HCT116 (cell line): Measurements from ENCODE around the gene ATG2B. TPM values are rescaled to one million over a fixed set of nuclear protein-coding genes. Genes with fewer than 3 reads are reported as not detected.

ENCODE experiments used
- ATAC-seq: fragments of 200-7000 bp; cut with Tn5 transposase; 2 replicates; pipeline ENCODE4 v1.9.1; 2020; ENCODE audit warnings: mild to moderate bottlenecking, moderate library complexity
- BruUV-seq: library from RNA; stranded (reverse); fragments of 400-500 nt; replicated peaks from 2 replicates; lab custom pipeline; 2021; lab: Mats Ljungman, UMichigan
- CTCF ChIA-PET: fragments of 300-600 bp; sonication (Branson Sonifier 250); formaldehyde crosslinking; loops from one replicate; lab custom pipeline; 2021; ENCODE audit warnings: antibody characterized with exemption; lab: Charles Lee
- POLR2A ChIA-PET: fragments of 300-600, 350-600 bp; sonication (Branson Sonifier 250); formaldehyde crosslinking; loops from one replicate; lab custom pipeline; 2021; ENCODE audit warnings: antibody characterized with exemption; lab: Charles Lee
- RAD21 ChIA-PET, 2 experiments: fragments of 300-600 bp; sonication (Branson Sonifier 250); formaldehyde crosslinking; loops; one replicate each; lab custom pipeline; 2023; ENCODE audit warnings: low total read pairs in 2 of 2; ENCODE audit not compliant: uncharacterized antibody in 2 of 2, unreplicated experiment in 2 of 2, low non-redundant PET in 1 of 2; lab: Charles Lee
- DNase-seq: peaks from one replicate; pipeline ENCODE4 v3.0.0-alpha.2; 2010; ENCODE audit warnings: low read depth, low spot score
- H2AFZ ChIP-seq: fragments of 200-600 bp; shearing (Covaris generic), sonication (generic); 2 replicates; pipeline ENCODE4 v1.6.1; 2017; ENCODE audit warnings: low read depth, mixed run types, mixed read lengths, antibody characterized with exemption, low read length; ENCODE audit not compliant: poor library complexity, severe bottlenecking
- H3K27ac ChIP-seq: 2 replicates; pipeline ENCODE4 v1.5.1; 2012; ENCODE audit warnings: low read depth, low read length
- H3K27me3 ChIP-seq: fragments of 200-600 bp; sonication (generic); 2 replicates; pipeline ENCODE4 v1.6.1; 2016; ENCODE audit warnings: mixed run types, low read length, mixed read lengths; ENCODE audit not compliant: insufficient read depth
- H3K36me3 ChIP-seq, 2 experiments: fragments of 200-500 bp in 1 of 2; fragments of 200-600 bp in 1 of 2; sonication (Bioruptor generic) in 1 of 2; sonication (generic) in 1 of 2; 2 replicates each; pipeline versions ENCODE4 v1.5.1 to v1.6.1; 2014 to 2016; ENCODE audit warnings: low read length in 2 of 2, inconsistent platforms in 1 of 2, mixed read lengths in 1 of 2, mixed run types in 1 of 2; ENCODE audit not compliant: insufficient read depth in 2 of 2, control insufficient read depth in 1 of 2
- H3K4me1 ChIP-seq, 2 experiments: fragments of 200-600 bp in 1 of 2; sonication (generic) in 1 of 2; 2 replicates each; pipeline versions ENCODE4 v1.5.1 to v1.6.1; 2012 to 2017; ENCODE audit warnings: low read length in 2 of 2, inconsistent platforms in 1 of 2, mild to moderate bottlenecking in 1 of 2, mixed read lengths in 1 of 2, mixed run types in 1 of 2, moderate library complexity in 1 of 2; ENCODE audit not compliant: insufficient read depth in 2 of 2, control insufficient read depth in 1 of 2
- H3K4me2 ChIP-seq: fragments of 200-600 bp; sonication (generic); 2 replicates; pipeline ENCODE4 v1.6.1; 2017; ENCODE audit warnings: mixed run types, low read length, mixed read lengths
- H3K4me3 ChIP-seq, 2 experiments: fragments of 200-600 bp in 1 of 2; sonication (generic) in 1 of 2; replicated peaks in 1 of 2; 2 replicates each; pipeline ENCODE4 v1.5.1; 2011 to 2016; ENCODE audit warnings: low read length in 2 of 2, control low read depth in 1 of 2, low read depth in 1 of 2, mild to moderate bottlenecking in 1 of 2, mixed read lengths in 1 of 2, mixed run types in 1 of 2
- H3K79me2 ChIP-seq: fragments of 200-600 bp; sonication (generic); 2 replicates; pipeline ENCODE4 v1.6.1; 2017; ENCODE audit warnings: mild to moderate bottlenecking, mixed run types, low read length, moderate library complexity, mixed read lengths; ENCODE audit not compliant: insufficient read depth
- H3K9ac ChIP-seq: fragments of 200-600 bp; sonication (generic); 2 replicates; pipeline ENCODE4 v1.6.1; 2016; ENCODE audit warnings: low read length, mixed read lengths
- H3K9me2 ChIP-seq: fragments of 200-600 bp; sonication (generic), shearing (Covaris generic); 2 replicates; pipeline ENCODE4 v1.6.1; 2017; ENCODE audit warnings: mixed run types, mild to moderate bottlenecking, moderate library complexity; ENCODE audit not compliant: insufficient read depth
- H3K9me3 ChIP-seq, 2 experiments: fragments of 200-500 bp in 1 of 2; fragments of 200-600 bp in 1 of 2; sonication (Bioruptor generic) in 1 of 2; sonication (generic) in 1 of 2; 2 replicates each; pipeline ENCODE4 v1.6.1; 2014 to 2017; ENCODE audit warnings: low read length in 2 of 2, mixed read lengths in 2 of 2, inconsistent platforms in 1 of 2, low read depth in 1 of 2, mild to moderate bottlenecking in 1 of 2, mixed run types in 1 of 2, moderate library complexity in 1 of 2; ENCODE audit not compliant: control insufficient read depth in 1 of 2, insufficient read depth in 1 of 2
- H4K20me1 ChIP-seq: fragments of 200-600 bp; sonication (generic), shearing (Covaris generic); 2 replicates; pipeline ENCODE4 v1.6.1; 2017; ENCODE audit warnings: mixed run types, mild to moderate bottlenecking, moderate library complexity; ENCODE audit not compliant: insufficient read depth
- CBX3 ChIP-seq: IDR thresholded peaks from 2 replicates; pipeline ENCODE4 v1.6.1; 2012; ENCODE audit warnings: low read depth
- CEBPB ChIP-seq: IDR thresholded peaks from 2 replicates; pipeline ENCODE4 v1.6.1; 2012; ENCODE audit warnings: low read depth
- EGR1 ChIP-seq: IDR thresholded peaks from 2 replicates; pipeline ENCODE4 v1.6.1; 2012; ENCODE audit warnings: low read depth
- ELF1 ChIP-seq: IDR thresholded peaks from 2 replicates; pipeline ENCODE4 v1.6.1; 2012; ENCODE audit warnings: low read depth, borderline replicate concordance
- EZH2phosphoT487 ChIP-seq: fragments of 200-600 bp; IDR thresholded peaks from 2 replicates; pipeline ENCODE4 v1.6.1; 2018; ENCODE audit warnings: antibody characterized with exemption, borderline replicate concordance
- FOSL1 ChIP-seq: IDR thresholded peaks from 2 replicates; pipeline ENCODE4 v1.6.1; 2012; ENCODE audit warnings: low read depth
- MAX ChIP-seq: IDR thresholded peaks from 2 replicates; pipeline ENCODE4 v1.6.1; 2012
- POLR2AphosphoS5 ChIP-seq: IDR thresholded peaks from 2 replicates; pipeline ENCODE4 v1.6.1; 2011; ENCODE audit warnings: mild to moderate bottlenecking, low read depth, low read length, moderate library complexity
- RAD21 ChIP-seq: IDR thresholded peaks from 2 replicates; pipeline ENCODE4 v1.6.1; 2012; ENCODE audit warnings: low read depth, mild to moderate bottlenecking
- REST ChIP-seq: IDR thresholded peaks from 2 replicates; pipeline ENCODE4 v1.6.1; 2012; ENCODE audit warnings: low read depth
- SRF ChIP-seq: IDR thresholded peaks from 2 replicates; pipeline ENCODE4 v1.6.1; 2012; ENCODE audit warnings: low read depth
- TCF7L2 ChIP-seq: IDR thresholded peaks from 2 replicates; pipeline ENCODE4 v1.7.0; 2011; ENCODE audit warnings: borderline replicate concordance, inconsistent platforms; ENCODE audit not compliant: insufficient read depth, insufficient read length; ENCODE audit errors: extremely low read depth
- YY1 ChIP-seq: IDR thresholded peaks from 2 replicates; pipeline ENCODE4 v1.6.1; 2011; ENCODE audit warnings: low read length, low read depth, moderate library complexity, mild to moderate bottlenecking; ENCODE audit not compliant: insufficient replicate concordance; ENCODE audit errors: extremely low read depth
- ZNF274 ChIP-seq: fragments of 200-500 bp; sonication (Bioruptor generic); IDR thresholded peaks from 2 replicates; pipeline ENCODE4 v1.6.1; 2014; ENCODE audit warnings: mild to moderate bottlenecking, low read depth, low read length, inconsistent platforms
- intact Hi-C: fragments of 100-400 bp; cut with micrococcal nuclease; formaldehyde crosslinking; loops from 2 replicates; pipeline ENCODE4 v1.10.0; 2022
- total RNA-seq: library from RNA; stranded (reverse); gene quantifications from one replicate; pipeline ENCODE4 v1.2.1, GENCODE V29; 2021; ENCODE audit not compliant: unreplicated experiment

Gene ATG2B
- total RNA-seq, 1 experiment from 2014 or later: 6.4 TPM

DNA sequence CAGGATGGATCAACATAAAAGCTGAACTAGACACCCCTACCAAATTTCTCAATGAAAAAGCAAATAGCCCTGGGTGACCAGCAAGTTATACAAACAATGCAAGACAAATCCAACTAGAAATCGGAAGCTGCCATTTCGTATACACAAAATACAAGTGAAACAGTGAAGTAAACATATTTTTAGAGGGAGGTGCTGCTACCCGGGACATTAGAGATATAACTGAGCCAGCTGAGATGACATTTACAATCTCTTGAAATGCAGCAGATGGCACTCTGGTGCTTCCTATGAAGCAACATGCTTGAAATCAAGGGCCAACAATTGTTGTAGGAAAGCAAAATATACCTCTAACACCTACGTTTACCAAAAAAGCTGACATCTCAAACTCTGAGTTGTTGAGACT, 81.7 kb downstream of the ATG2B start:
- ChIA-PET POLR2A (no interaction called here), CTCF (no interaction called here), RAD21 (no interaction called here)
- H3K9me2 ChIP-seq: no peaks in the 10 kb centered on the region
- intact Hi-C loops: no loop called here
- no peak overlapping the region for H3K4me2 ChIP-seq
- peaks cover 8 to 13% of the 10 kb centered on the region in 2 experiments; a peak in 2 of 4 replicates for H3K9me3 ChIP-seq
- no TSS peak for BruUV-seq
- H3K27me3 ChIP-seq: no peaks in the 10 kb centered on the region
- H3K36me3 ChIP-seq: no peaks in the 10 kb centered on the region
- H3K9ac ChIP-seq: no peak overlapping the region
- H3K79me2 ChIP-seq: no peaks in the 10 kb centered on the region
- TF ChIP-seq RAD21 (peak; percentile 23; the same call in 1 of the 2 replicates), EZH2phosphoT487 (no peak)
- no peak for ATAC-seq
- H2AFZ ChIP-seq: no peak overlapping the region
- H3K4me1 ChIP-seq: no peaks in the 10 kb centered on the region
- no peak overlapping the region for H3K4me3 ChIP-seq
- no peak overlapping the region for H3K27ac ChIP-seq
- no peaks in the 10 kb centered on the region for H4K20me1 ChIP-seq
- DNase-seq: no peak

GRCh38 chr14:96280104-96280503, 83.0 kb downstream of the ATG2B start:
- no peak overlapping the region for H3K4me2 ChIP-seq
- no peak overlapping the region for H3K27ac ChIP-seq
- no peak overlapping the region for H3K9ac ChIP-seq
- ChIA-PET CTCF (no interaction called here), POLR2A (no interaction called here), RAD21 (no interaction called here)
- no peaks in the 10 kb centered on the region for H3K4me1 ChIP-seq
- H2AFZ ChIP-seq: no peak overlapping the region
- peaks cover 8 to 13% of the 10 kb centered on the region in 2 experiments; a peak in 2 of 4 replicates for H3K9me3 ChIP-seq
- BruUV-seq: no TSS peak
- H3K9me2 ChIP-seq: no peaks in the 10 kb centered on the region
- H4K20me1 ChIP-seq: no peaks in the 10 kb centered on the region
- intact Hi-C loops: no loop called here
- no peaks in the 10 kb centered on the region for H3K79me2 ChIP-seq
- H3K36me3 ChIP-seq: no peaks in the 10 kb centered on the region
- no peaks in the 10 kb centered on the region for H3K27me3 ChIP-seq
- DNase-seq: no peak
- TF ChIP-seq YY1 (no peak), ZNF274 (no peak), FOSL1 (no peak), TCF7L2 (no peak), CBX3 (no peak), MAX (no peak), EZH2phosphoT487 (no peak), REST (no peak), ELF1 (no peak), SRF (no peak), CEBPB (no peak), RAD21 (no peak), EGR1 (no peak), POLR2AphosphoS5 (no peak)
- H3K4me3 ChIP-seq: no peak overlapping the region
- ATAC-seq: no peak
